ENCODE data around the gene CC2D1B.

CC2D1B gene

DNA sequence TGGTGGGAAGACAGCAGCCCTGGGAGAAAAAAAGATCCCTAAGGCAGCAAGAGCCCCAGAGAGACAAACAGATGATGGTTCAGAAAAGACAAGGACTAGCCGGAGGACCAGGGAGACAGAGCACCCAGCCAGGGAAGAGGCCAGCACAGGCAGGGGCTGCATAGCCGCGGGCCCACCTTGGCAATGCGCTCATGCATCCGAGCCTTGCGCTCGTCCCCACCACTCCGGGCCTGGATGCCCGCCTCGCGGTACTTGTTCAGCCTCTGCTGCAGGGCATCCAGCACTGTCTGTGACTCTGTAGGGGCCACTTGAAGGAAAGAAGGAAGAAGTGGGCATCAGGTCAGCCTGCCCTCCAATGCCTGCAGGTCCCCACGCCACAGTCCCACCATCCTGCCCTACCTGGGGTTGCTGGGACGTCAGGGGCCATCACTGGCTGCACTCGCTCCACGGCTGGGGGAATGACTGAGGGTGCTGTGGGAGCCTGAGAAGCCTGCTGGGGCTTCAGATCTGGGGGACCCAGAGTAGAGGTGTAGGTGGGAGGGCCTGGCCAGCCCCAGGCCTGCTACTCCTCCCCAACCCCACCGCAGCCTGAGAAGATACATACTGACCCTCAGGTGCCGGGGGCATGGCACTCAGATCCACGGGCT is 7.0 kb downstream of the CC2D1B start:
- no peak for DNase-seq

DNA sequence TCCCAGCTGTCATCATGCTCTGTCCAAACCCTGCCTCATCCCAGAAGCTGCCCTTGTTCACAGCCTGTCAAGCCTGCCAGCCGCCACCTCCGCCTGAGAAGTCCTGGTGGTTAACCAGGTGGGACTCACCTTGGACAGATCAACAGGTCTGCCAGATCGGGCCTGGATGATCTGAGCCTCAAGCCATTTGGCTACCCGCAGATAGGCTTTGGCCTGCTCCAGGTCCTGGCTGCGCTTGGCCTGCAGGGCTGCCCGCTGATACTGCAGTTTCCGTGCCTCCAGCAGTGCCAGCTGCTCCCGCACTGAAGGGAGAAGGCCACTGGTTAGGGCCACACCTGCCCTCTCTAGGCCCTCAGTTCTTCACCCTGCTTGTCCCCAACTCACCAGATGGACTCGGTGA is 8.6 kb downstream of the CC2D1B start:
- DNase-seq: no peak

- no peak for DNase-seq
Observed at GRCh38 chr1:52356818-52357355, 9.1 kb downstream of the CC2D1B start.

DNA sequence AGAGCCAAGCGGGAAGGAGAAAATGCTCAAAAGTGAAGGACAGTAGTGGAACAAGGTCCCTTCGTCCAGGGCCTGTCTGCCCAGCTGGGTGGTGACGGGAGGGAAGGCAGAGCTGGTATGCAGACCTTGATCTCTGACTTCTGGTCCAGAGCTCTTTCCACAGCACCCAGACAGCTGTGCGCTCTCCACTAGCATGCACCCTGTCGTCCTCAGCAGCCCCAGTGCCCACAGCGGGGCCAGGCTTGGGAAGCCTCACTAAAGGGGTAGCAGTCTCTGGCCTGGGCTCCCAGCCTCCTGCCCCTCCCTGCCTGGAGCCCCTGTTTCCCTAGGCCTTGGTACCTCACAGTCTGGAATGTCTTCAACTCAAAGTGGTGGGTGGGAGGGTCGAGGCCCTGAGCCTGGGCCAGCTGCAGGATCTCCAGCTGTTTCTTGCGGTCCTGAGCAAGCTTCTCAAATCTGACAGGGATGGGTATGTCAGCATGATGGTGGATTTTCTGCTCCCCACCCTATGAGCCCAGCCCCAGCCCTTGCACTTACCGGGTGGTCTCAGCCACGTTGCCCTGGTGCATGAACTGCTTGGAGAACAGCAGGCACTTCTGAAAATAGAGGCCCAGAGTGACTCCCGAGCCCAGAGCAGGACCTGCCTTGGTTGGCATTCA is 10.0 kb downstream of the CC2D1B start:
- DNase-seq: no peak

- no peak for DNase-seq
Observed at GRCh38 chr1:52355436-52355835, 10.6 kb downstream of the CC2D1B start.

GRCh38 chr1:52352690-52353089 is 13.3 kb downstream of the CC2D1B start:
- DNase-seq: no peak

- no peak for DNase-seq
Observed at GRCh38 chr1:52348704-52349300, 17.2 kb downstream of the CC2D1B start.

GRCh38 chr1:52346653-52347052 is 19.4 kb downstream of the CC2D1B start:
- no peak for DNase-seq

DNA sequence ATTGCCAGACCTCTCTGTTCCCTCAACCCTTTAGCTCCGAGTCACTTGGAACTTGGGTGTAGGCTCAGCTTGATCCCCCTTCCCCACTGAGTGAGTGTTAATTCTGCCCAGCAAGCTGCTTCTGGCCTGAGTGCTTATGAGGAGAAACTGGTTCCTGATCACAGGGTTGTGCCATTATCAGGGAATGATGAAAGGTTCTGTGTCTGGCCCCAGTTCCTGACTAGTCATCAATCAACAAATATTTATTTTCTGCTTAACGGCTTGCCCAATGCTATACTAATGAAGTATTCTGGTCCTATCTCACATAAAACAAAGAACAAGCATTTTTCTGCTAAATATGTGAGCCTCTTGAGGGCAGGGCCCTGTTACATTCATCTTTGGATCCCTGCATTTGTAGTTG is 20.8 kb downstream of the CC2D1B start:
- DNase-seq: no peak

- DNase-seq: no peak
Observed at GRCh38 chr1:52343979-52344378, 22.0 kb downstream of the CC2D1B start.

DNA sequence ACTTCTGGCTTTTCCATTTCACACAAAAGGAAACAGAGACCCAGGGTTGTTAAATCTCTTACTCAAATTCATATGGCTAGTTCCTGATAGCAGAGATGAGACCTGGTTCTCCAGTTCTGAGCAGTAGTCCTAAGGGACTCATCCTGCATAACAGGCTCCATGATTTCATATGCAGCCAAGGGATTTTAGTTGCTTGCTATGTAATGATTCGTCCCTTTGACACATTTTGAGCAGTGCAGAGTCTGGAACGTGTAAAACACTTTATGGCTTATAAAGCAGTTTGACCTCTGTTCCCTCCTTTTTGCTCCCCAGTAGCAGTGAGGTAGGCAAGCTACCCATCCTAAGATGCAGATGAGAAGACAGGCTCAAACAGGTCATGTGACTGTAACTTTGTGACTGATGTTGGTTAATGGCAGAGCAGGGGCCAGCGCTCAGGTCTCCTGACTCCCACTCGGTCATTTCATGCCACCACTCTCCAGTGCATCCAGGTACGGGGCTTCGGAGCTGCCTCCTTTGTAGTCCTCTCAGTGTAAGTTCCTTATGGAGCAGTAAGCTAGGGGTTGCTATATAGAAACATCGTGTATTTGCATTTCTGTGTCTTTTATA is 24.2 kb downstream of the CC2D1B start:
- no peak for DNase-seq

- DNase-seq: no peak
Observed at GRCh38 chr1:52337439-52337838, 28.6 kb downstream of the CC2D1B start.

- no peak for DNase-seq
Observed at GRCh38 chr1:52334906-52335528, 31.0 kb downstream of the CC2D1B start.

GRCh38 chr1:52332411-52332810 is 33.6 kb downstream of the CC2D1B start:
- DNase-seq: no peak

DNA sequence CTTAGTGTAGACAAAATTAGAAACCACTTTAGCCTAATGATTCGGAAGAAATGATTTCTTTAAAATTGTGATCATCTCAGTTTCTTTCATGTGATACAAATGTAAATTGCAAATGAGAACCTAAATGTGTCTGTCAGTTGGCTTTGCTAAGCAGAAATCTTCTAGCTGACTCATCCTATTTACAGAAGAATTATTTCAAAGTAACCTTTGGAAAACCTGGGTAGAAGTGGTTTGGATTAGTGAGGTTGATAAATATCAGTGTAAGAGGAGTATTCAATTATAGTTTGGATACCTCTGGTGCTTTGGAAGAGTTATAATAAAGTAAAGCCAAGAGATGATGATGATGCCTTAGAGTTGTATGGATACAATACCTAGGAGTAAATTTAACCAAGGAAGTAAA is 37.4 kb downstream of the CC2D1B start:
- no peak for DNase-seq

- DNase-seq: no peak
Observed at GRCh38 chr1:52325786-52326185, 40.2 kb downstream of the CC2D1B start.

- DNase-seq: no peak
Observed at GRCh38 chr1:52323731-52324130, 42.3 kb downstream of the CC2D1B start.

DNA sequence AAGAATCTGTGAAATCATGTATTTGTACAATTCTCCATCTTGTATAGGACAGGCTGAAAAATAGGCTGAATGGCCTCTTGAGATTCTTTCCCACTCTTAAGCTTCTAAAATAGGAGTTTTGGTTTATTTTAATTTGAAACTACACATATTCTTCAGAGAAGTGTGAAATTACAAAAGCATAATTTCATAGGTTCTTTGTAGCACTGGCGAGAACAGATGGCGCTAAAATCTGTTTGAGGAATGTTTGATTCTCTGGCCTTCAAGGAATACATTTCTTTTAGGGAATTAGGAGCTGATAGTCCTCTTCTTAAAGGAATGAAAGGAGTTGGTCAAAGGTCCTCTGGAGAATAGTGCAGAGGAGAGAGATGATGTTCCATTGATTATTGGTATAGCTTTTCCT is 44.9 kb downstream of the CC2D1B start:
- DNase-seq: no peak

DNA sequence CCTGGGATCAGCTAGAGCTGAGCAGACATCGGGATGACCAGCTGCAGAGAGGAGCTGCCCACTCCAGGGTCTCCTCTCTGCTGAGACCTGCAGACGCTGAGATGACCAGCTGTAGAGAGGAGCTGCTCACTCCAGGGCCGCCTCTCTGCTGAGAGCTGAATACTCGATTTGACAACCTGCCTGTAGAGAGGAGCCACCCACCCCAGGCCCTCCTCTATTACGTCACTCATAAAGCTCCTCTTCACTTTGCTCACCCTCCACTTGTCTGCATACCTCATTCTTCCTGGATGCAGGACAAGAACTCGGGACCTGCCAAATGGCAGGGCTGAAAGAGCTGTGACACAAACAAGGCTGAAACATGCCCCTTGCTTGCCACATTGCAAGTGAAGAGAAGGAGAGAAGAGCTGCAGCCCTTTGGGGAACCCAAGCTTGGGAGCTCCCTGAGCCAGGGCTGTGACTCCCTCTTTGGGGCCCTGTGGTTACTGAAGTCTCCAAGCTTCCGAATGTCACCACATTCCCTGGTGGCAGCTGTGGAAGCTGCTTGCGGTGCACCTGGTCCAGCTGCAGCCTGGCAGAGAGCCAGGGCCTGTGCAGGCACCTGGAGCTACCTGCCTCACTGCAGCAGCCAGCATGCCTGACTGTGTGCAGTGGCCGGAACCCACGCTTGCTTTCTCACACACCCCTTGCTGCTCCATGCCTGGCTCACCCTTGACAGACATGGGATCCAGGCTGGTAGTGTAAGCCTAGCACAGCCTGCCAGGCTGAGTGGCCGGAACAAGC is 59.6 kb downstream of the CC2D1B start:
- no peak for DNase-seq

GRCh38 chr1:52305417-52306226 is 60.4 kb downstream of the CC2D1B start:
- DNase-seq: no peak

Measured in T-helper 9 cell (primary cell).